ENCODE data around the gene HMOX1. TPM values are rescaled to one million over a fixed set of nuclear protein-coding genes. Genes with fewer than 3 reads are reported as not detected.
A peak's percentile ranks its signal among the peaks of the same experiment; 100 is the strongest.

Gene HMOX1
- total RNA-seq, 6 experiments from 2014 or later = 15.7 to 255 (median 47.2) TPM

- peak overlapping the region; percentile 47 to 74 (median 54) for H3K4me3 ChIP-seq
- WGBS (ENCODE audit: insufficient coverage, low coverage, low lambda C conversion rate, missing lambda C conversion rate) = 3% methylated on average over 4 of the region's 20 CpGs
- ATAC-seq (no peak), DNase-seq (no peak)
- H3K4me1 ChIP-seq = peaks cover 0 to 27% (median 14%) of the 10 kb centered on the region in 4 donors
- H3K27me3 ChIP-seq = no peaks in the 10 kb centered on the region
- H3K9me3 ChIP-seq = no peaks in the 10 kb centered on the region
- no peak overlapping the region for H3K27ac ChIP-seq
- intact Hi-C loops (cut with DNase I) = no loop called here
- TF ChIP-seq CTCF (IDR thresholded peaks at IDR 0.05) (no peak), POLR2A (IDR thresholded peaks at IDR 0.05) (no peak)
- H3K36me3 ChIP-seq = no peaks in the 10 kb centered on the region
Observed at GRCh38 chr22:35400501-35400790, 19.6 kb downstream of the HMOX1 start.

GRCh38 chr22:35401863-35402262, 21.0 kb downstream of the HMOX1 start:
- Histone ChIP-seq H3K9me3 (no peaks in the 10 kb centered on the region), H3K4me1 (peaks cover 0 to 22% (median 12%) of the 10 kb centered on the region in 4 donors), H3K4me3 (no peak overlapping the region), H3K27me3 (no peaks in the 10 kb centered on the region), H3K36me3 (no peaks in the 10 kb centered on the region), H3K27ac (no peak overlapping the region)
- DNase-seq = no peak
- no peak for TF ChIP-seq POLR2A (IDR thresholded peaks at IDR 0.05)
- no peak for TF ChIP-seq CTCF (IDR thresholded peaks at IDR 0.05)
- intact Hi-C loops (cut with DNase I) = no loop called here
- no peak for ATAC-seq
- no CpG with 5 or more reads among the region's 6 CpGs for WGBS (ENCODE audit: insufficient coverage, low coverage, low lambda C conversion rate, missing lambda C conversion rate)

- intact Hi-C loops (cut with DNase I) = no loop called here
Observed at GRCh38 chr22:35403356-35403755, 22.5 kb downstream of the HMOX1 start.

GRCh38 chr22:35404176-35404575, 23.3 kb downstream of the HMOX1 start:
- Histone ChIP-seq H3K27me3 (no peaks in the 10 kb centered on the region), H3K36me3 (peaks cover 0 to 10% (median 1%) of the 10 kb centered on the region in 4 donors), H3K9me3 (no peaks in the 10 kb centered on the region), H3K4me1 (peaks cover 0 to 6% (median 0%) of the 10 kb centered on the region in 4 donors), H3K27ac (no peak overlapping the region), H3K4me3 (no peak overlapping the region)
- ATAC-seq = no peak
- DNase-seq = no peak
- intact Hi-C loops (cut with DNase I) = no loop called here
- TF ChIP-seq CTCF (IDR thresholded peaks at IDR 0.05) (no peak), POLR2A (IDR thresholded peaks at IDR 0.05) (no peak)
- 81% methylated on average over 5 of the region's 5 CpGs for WGBS (ENCODE audit: insufficient coverage, low coverage, low lambda C conversion rate, missing lambda C conversion rate)

More at GRCh38 chr22:35403356-35403755, 22.5 kb downstream of the HMOX1 start:
- ATAC-seq (no peak), DNase-seq (no peak)
- no peak overlapping the region for H3K27ac ChIP-seq
- H3K4me3 ChIP-seq = no peak overlapping the region
- H3K27me3 ChIP-seq = no peaks in the 10 kb centered on the region
- WGBS (ENCODE audit: insufficient coverage, low coverage, low lambda C conversion rate, missing lambda C conversion rate) = 38% methylated on average over 2 of the region's 7 CpGs
- H3K36me3 ChIP-seq = peaks cover 0 to 6% (median 0%) of the 10 kb centered on the region in 4 donors
- H3K4me1 ChIP-seq = peaks cover 0 to 8% (median 1%) of the 10 kb centered on the region in 4 donors
- no peaks in the 10 kb centered on the region for H3K9me3 ChIP-seq
- TF ChIP-seq POLR2A (IDR thresholded peaks at IDR 0.05) = no peak
- TF ChIP-seq CTCF (IDR thresholded peaks at IDR 0.05) = no peak

- no peak overlapping the region for H3K27ac ChIP-seq
- no peaks in the 10 kb centered on the region for H3K27me3 ChIP-seq
- ATAC-seq = no peak
- DNase-seq = no peak
- intact Hi-C loops (cut with DNase I) = no loop called here
- peaks cover 0 to 10% (median 3%) of the 10 kb centered on the region in 4 donors for H3K36me3 ChIP-seq
- H3K9me3 ChIP-seq = no peaks in the 10 kb centered on the region
- no peak for TF ChIP-seq POLR2A (IDR thresholded peaks at IDR 0.05)
- no peak for TF ChIP-seq CTCF (IDR thresholded peaks at IDR 0.05)
- H3K4me3 ChIP-seq = no peak overlapping the region
- 60% methylated on average over 2 of the region's 13 CpGs for WGBS (ENCODE audit: insufficient coverage, low coverage, low lambda C conversion rate, missing lambda C conversion rate)
- H3K4me1 ChIP-seq = no peaks in the 10 kb centered on the region
Observed at GRCh38 chr22:35406443-35406842, 25.5 kb downstream of the HMOX1 start.
